ENCODE measurements around the gene RARRES1. TPM values are rescaled to one million over a fixed set of nuclear protein-coding genes. Genes with fewer than 3 reads are reported as not detected.

RARRES1 gene
- total RNA-seq, 1 donor from 2014 or later: 6.0 TPM

- peak; percentile 37 for DNase-seq
These were observed 33.4 kb upstream of the RARRES1 start for GRCh38 chr3:158765518-158766205.

GRCh38 chr3:158763421-158763820, 31.2 kb upstream of the RARRES1 start:
- DNase-seq: no peak

- DNase-seq: no peak
These were observed 30.4 kb upstream of the RARRES1 start for GRCh38 chr3:158762701-158763100.

GRCh38 chr3:158761350-158761749, 29.1 kb upstream of the RARRES1 start:
- no peak for DNase-seq

- no peak for DNase-seq
These were observed 23.2 kb upstream of the RARRES1 start for GRCh38 chr3:158755421-158755820.

- DNase-seq: no peak
These were observed 21.6 kb upstream of the RARRES1 start for GRCh38 chr3:158753854-158754253.

GRCh38 chr3:158751316-158751715, 19.1 kb upstream of the RARRES1 start:
- DNase-seq: no peak

GRCh38 chr3:158750016-158750415, 17.8 kb upstream of the RARRES1 start:
- DNase-seq: no peak

- DNase-seq: no peak
These were observed 17.3 kb upstream of the RARRES1 start for GRCh38 chr3:158749526-158749925.

GRCh38 chr3:158748237-158748828, 16.1 kb upstream of the RARRES1 start:
- peak; percentile 77 for DNase-seq

- DNase-seq: no peak
These were observed 15.2 kb upstream of the RARRES1 start for GRCh38 chr3:158747417-158747816.

- no peak for DNase-seq
These were observed 13.3 kb upstream of the RARRES1 start for GRCh38 chr3:158745551-158745950.

- DNase-seq: no peak
These were observed 12.5 kb upstream of the RARRES1 start for GRCh38 chr3:158744567-158745288.

GRCh38 chr3:158743664-158744566, 11.7 kb upstream of the RARRES1 start:
- no peak for DNase-seq

GRCh38 chr3:158742871-158743663, 10.8 kb upstream of the RARRES1 start:
- peak; percentile 29 for DNase-seq

GRCh38 chr3:158739661-158740060, 7.4 kb upstream of the RARRES1 start:
- no peak for DNase-seq

GRCh38 chr3:158739078-158739477, 6.8 kb upstream of the RARRES1 start:
- no peak for DNase-seq

GRCh38 chr3:158738653-158739052, 6.4 kb upstream of the RARRES1 start:
- DNase-seq: no peak

- DNase-seq: peak; percentile 24
These were observed 5.8 kb upstream of the RARRES1 start for GRCh38 chr3:158737976-158738615.

- DNase-seq: no peak
These were observed 5.2 kb upstream of the RARRES1 start for GRCh38 chr3:158737410-158737809.

GRCh38 chr3:158735296-158736033, 3.2 kb upstream of the RARRES1 start:
- no peak for DNase-seq

All from dermis blood vessel endothelial cell (primary cell).